Superior temporal gyrus (tissue), 1 donor: ENCODE measurements around the gene BCL11A.
"Not testable (repeated sequence)": the region's sequence is repeated elsewhere in the genome, so short reads cannot be mapped to it uniquely, and the experiment has no call there.

Experiments used
- DNase-seq: peaks from one replicate; pipeline ENCODE4 v3.0.0-alpha.2; 2016; ENCODE audit errors: extremely low spot score

BCL11A gene

GRCh38 chr2:60433018-60433596 lies 120.3 kb downstream of the BCL11A start:
- DNase-seq: no peak

GRCh38 chr2:60432035-60432601 lies 121.3 kb downstream of the BCL11A start:
- DNase-seq: no peak

- no peak for DNase-seq
Observed at GRCh38 chr2:60429681-60430080, 123.8 kb downstream of the BCL11A start.

- no peak for DNase-seq
Observed at GRCh38 chr2:60426880-60427279, 126.6 kb downstream of the BCL11A start.

- DNase-seq: no peak
Observed at GRCh38 chr2:60426341-60426740, 127.1 kb downstream of the BCL11A start.

GRCh38 chr2:60424233-60424632 lies 129.2 kb downstream of the BCL11A start:
- no peak for DNase-seq

- no peak for DNase-seq
Observed at GRCh38 chr2:60423505-60423904, 129.9 kb downstream of the BCL11A start.

GRCh38 chr2:60422826-60423483 lies 130.5 kb downstream of the BCL11A start:
- no peak for DNase-seq

GRCh38 chr2:60417210-60417609 lies 136.2 kb downstream of the BCL11A start:
- DNase-seq: not testable (repeated sequence)

GRCh38 chr2:60416221-60417008 lies 137.0 kb downstream of the BCL11A start:
- DNase-seq: no peak

- no peak for DNase-seq
Observed at GRCh38 chr2:60415814-60416213, 137.6 kb downstream of the BCL11A start.

GRCh38 chr2:60414495-60415138 lies 138.8 kb downstream of the BCL11A start:
- DNase-seq: no peak

GRCh38 chr2:60413814-60414168 lies 139.7 kb downstream of the BCL11A start:
- no peak for DNase-seq

GRCh38 chr2:60413069-60413813 lies 140.2 kb downstream of the BCL11A start:
- no peak for DNase-seq

GRCh38 chr2:60412620-60413019 lies 140.8 kb downstream of the BCL11A start:
- DNase-seq: no peak

GRCh38 chr2:60412027-60412426 lies 141.4 kb downstream of the BCL11A start:
- DNase-seq: no peak

- DNase-seq: no peak
Observed at GRCh38 chr2:60411295-60411694, 142.2 kb downstream of the BCL11A start.

- no peak for DNase-seq
Observed at GRCh38 chr2:60410456-60411146, 142.9 kb downstream of the BCL11A start.

GRCh38 chr2:60409531-60409871 lies 144.0 kb downstream of the BCL11A start:
- no peak for DNase-seq

- no peak for DNase-seq
Observed at GRCh38 chr2:60408811-60409530, 144.5 kb downstream of the BCL11A start.
